Kidney epithelial cell (primary cell): ENCODE data around the gene C1QTNF5. TPM values are rescaled to one million over a fixed set of nuclear protein-coding genes. Genes with fewer than 3 reads are reported as not detected.

ENCODE experiments used
- DNase-seq: peaks from one replicate; pipeline ENCODE4 v3.0.0-alpha.2; 2010; ENCODE audit warnings: low read depth
- H3K27me3 ChIP-seq: 2 replicates; pipeline ENCODE4 v1.6.0; 2011; ENCODE audit warnings: low read length; ENCODE audit not compliant: control insufficient read depth, insufficient read depth
- H3K36me3 ChIP-seq: 2 replicates; pipeline ENCODE4 v1.5.1; 2011; ENCODE audit warnings: low read length; ENCODE audit not compliant: control insufficient read depth, insufficient read depth
- H3K4me3 ChIP-seq: 2 replicates; pipeline ENCODE4 v1.5.1; 2011; ENCODE audit warnings: low read depth, mild to moderate bottlenecking, control low read depth, low read length
- total RNA-seq: library from RNA; depleted of rRNA; stranded (reverse); fragments of >200 nt; gene quantifications from 2 replicates; pipeline ENCODE4 v1.2.3, GENCODE V29; 2015
- TF ChIP-seq, protein P1 (sequence below): IDR thresholded peaks from 2 replicates; pipeline ENCODE4 v1.5.1; 2011; ENCODE audit warnings: mild to moderate bottlenecking, moderate library complexity, low read length, control low read depth, inconsistent platforms; ENCODE audit not compliant: insufficient read depth, poor library complexity, severe bottlenecking

Gene C1QTNF5
- total RNA-seq, 1 donor from 2014 or later = 2.9 TPM

DNA sequence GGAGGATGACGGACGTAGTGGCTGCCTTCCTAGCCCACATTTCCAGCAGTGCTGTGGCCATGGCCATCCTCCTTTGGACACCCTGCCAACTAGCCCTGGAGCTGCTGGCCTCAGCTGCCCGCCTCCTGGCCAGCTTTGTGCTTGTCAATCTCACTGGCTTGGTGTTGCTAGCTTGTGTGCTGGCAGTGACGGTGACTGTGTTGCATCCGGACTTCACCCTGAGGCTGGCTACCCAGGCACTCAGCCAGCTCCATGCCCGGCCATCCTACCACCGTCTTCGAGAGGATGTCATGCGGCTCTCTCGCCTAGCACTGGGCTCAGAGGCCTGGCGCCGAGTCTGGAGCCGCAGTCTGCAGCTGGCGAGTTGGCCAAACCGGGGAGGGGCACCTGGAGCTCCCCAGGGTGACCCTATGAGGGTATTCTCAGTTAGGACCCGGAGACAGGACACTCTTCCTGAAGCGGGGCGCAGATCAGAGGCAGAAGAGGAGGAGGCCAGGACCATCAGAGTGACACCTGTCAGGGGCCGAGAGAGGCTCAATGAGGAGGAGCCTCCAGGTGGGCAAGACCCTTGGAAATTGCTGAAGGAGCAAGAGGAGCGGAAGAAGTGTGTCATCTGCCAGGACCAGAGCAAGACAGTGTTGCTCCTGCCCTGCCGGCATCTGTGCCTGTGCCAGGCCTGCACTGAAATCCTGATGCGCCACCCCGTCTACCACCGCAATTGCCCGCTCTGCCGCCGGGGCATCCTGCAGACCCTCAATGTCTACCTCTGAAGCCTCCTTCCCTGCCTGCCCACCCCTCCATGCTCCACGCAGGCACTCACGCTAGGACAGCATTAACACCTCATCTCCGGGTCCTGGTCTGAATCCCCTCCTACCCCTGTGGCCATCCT is 4.8 kb downstream of the C1QTNF5 start:
- Histone ChIP-seq H3K4me3 (peak overlapping the region; percentile 85), H3K27me3 (peaks cover 17% of the 10 kb centered on the region), H3K36me3 (no peaks in the 10 kb centered on the region)
- DNase-seq = no peak
- TF ChIP-seq, protein P1, sequence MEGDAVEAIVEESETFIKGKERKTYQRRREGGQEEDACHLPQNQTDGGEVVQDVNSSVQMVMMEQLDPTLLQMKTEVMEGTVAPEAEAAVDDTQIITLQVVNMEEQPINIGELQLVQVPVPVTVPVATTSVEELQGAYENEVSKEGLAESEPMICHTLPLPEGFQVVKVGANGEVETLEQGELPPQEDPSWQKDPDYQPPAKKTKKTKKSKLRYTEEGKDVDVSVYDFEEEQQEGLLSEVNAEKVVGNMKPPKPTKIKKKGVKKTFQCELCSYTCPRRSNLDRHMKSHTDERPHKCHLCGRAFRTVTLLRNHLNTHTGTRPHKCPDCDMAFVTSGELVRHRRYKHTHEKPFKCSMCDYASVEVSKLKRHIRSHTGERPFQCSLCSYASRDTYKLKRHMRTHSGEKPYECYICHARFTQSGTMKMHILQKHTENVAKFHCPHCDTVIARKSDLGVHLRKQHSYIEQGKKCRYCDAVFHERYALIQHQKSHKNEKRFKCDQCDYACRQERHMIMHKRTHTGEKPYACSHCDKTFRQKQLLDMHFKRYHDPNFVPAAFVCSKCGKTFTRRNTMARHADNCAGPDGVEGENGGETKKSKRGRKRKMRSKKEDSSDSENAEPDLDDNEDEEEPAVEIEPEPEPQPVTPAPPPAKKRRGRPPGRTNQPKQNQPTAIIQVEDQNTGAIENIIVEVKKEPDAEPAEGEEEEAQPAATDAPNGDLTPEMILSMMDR = no peak

DNA sequence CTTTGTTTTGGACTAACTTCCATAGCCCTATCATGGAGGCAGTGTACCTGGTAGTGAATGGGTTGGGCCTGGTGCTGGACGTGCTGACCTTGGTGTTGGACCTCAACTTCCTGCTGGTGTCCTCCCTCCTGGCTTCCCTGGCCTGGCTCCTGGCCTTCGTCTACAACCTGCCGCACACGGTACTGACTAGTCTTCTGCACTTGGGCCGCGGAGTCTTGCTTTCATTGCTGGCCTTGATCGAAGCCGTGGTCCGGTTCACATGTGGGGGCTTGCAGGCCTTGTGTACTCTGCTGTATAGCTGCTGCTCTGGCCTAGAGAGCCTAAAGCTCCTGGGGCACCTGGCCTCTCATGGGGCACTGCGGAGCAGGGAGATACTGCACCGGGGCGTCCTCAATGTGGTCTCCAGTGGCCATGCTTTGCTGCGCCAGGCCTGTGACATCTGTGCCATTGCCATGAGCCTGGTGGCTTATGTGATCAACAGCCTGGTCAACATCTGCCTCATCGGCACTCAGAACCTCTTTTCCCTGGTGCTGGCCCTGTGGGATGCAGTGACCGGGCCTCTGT is 5.5 kb downstream of the C1QTNF5 start:
- TF ChIP-seq, protein P1 = no peak
- no peak for DNase-seq
- Histone ChIP-seq H3K27me3 (peaks cover 10% of the 10 kb centered on the region), H3K4me3 (peak overlapping the region; percentile 85), H3K36me3 (no peaks in the 10 kb centered on the region)

DNA sequence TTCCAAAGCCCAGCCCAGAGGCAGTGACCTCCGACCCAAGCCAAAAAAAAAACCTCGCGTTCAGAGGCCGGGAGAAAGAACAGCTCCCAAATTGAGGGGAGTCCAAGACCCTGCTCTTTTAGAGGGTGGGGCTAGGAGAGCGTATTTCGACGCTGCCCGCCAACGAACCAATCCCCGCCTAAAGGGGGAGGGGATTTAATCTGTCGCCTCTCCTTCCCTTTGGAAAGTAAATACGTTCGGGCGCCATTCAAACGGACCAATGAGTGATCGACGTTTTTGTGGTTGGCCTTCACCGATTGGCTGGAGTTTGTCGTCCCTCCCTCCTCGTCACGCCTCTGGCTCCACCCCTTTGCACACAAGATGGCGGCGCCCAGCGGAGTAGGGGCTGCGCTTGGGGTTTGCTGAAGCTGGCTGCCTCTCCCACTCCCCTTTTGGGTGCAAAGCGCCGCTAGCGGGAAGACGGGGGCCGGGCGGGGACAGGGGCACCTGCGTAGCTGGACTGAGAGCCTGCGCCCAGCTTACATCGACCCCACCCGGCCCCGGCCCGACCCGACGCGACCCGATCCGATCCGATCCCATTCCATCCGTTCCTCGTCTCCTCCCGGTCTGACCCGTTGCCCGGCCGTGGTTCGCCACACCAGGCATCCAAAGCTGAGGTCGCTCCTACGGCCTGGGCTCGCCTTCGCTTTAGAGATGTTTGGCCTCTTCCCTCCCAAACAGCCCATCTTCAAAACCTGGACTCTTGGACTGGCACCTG is 6.3 kb downstream of the C1QTNF5 start, which contains the start of gene RNF26:
TSS of gene RNF26 (plus strand) at position 354 of the 757 bp plus-strand sequence. CDS start 596 bp downstream, outside the sequence.
- Histone ChIP-seq H3K27me3 (peaks cover 3% of the 10 kb centered on the region), H3K36me3 (no peaks in the 10 kb centered on the region), H3K4me3 (peak within 1 kb of the TSS; percentile 85)
- DNase-seq = peak; percentile 90
- TF ChIP-seq, protein P1 = no peak

DNA sequence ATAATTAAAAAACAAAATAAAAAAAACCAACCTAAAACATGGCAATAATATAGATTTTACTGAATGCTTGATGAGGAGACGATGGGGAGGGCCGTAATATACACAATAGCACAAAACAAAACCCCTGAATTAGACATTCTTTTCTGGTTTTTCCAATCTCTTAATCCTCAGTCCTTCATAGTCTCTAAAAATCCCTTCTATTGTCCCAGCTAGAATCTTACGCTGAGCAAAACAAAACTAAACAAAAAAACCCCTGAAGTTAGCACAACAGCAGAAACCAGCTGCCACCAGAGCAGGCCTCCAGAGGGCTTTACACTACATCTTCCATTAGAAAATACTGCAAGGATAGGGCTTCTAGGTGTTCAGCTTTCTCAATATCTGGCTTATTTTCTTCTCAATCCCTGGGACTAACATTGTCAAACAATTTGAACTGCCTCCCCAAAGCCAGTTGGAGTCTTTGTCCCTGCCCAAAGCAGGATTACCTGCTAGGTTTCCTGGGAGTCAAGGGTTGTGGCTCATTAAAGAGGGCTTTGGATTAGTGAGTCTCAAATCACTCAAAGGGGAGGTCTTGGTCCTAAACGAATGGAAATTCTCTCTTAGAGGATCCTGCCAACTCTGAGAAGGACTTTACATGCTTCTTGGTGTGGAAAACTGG is 8.4 kb downstream of the C1QTNF5 start:
- Histone ChIP-seq H3K36me3 (no peaks in the 10 kb centered on the region), H3K27me3 (no peaks in the 10 kb centered on the region), H3K4me3 (no peak overlapping the region)
- TF ChIP-seq, protein P1 = no peak
- DNase-seq = no peak

DNA sequence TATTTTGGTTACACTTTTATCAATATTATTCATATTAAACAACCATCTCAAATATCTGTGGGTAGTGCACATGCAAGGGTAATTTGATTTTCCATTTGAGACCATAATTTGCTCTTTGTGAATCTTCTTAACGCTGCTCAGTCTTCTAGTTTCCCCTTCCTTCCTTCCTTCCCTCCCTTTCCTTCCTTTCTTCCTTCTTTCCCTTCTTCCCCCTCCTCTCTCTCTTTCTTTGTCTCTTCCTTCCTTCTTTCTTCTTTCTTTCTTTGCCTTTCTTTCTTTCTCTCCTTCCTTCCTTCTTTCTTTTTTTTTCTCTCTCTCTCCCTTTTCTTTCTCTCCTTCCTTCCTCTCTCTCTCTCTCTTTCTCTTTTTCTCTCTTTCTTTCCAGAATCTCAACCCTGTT is 10.4 kb downstream of the C1QTNF5 start:
- H3K27me3 ChIP-seq = no peaks in the 10 kb centered on the region
- H3K4me3 ChIP-seq = no peak overlapping the region
- no peaks in the 10 kb centered on the region for H3K36me3 ChIP-seq
- TF ChIP-seq, protein P1 = no peak
- DNase-seq = no peak
